ENCODE results near the gene RORC. TPM values are rescaled to one million over a fixed set of nuclear protein-coding genes. Genes with fewer than 3 reads are reported as not detected.
A peak's percentile ranks its signal among the peaks of the same experiment; 100 is the strongest.

Gene RORC
- total and polyA plus RNA-seq, 2 of the 8 experiments (the other 6 are each of a cell fraction or from before 2014, with no cell fraction given), result 0.44 to 0.54 TPM

DNA sequence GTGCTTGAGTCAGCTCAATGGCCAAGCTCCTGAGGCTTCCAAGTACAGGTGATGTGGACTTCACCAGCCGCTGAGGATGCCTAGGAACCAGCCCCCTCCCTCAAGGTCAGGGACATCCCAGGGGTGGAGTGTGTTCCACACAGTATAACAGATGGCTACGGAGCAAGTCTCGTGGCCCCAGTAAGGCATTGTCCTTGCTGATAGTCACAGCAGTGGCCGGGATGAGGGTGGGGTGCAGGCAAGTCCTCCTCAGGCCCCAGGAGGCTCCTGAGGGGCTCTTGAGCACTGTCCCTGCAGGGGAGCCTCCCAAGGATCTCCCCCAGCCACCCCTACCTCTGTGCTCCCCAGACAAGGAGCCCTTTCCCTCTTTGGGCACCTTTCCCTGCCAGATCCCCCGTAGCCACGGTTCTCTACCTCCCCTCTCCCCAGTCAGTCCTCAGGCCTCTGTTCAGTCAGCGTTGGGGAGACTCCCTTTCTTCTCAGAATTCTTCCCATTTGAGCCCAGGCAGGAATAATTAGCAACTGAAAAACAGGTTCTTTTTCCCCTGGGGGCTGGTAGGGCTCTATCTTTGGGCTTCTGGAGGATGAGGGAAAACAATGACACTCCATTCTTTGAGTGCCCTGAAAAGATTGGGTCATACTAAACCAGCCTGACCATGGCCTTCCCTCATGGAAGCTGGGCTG lies 29.0 kb upstream of the RORC start (continued):
- TF ChIP-seq, protein P1, sequence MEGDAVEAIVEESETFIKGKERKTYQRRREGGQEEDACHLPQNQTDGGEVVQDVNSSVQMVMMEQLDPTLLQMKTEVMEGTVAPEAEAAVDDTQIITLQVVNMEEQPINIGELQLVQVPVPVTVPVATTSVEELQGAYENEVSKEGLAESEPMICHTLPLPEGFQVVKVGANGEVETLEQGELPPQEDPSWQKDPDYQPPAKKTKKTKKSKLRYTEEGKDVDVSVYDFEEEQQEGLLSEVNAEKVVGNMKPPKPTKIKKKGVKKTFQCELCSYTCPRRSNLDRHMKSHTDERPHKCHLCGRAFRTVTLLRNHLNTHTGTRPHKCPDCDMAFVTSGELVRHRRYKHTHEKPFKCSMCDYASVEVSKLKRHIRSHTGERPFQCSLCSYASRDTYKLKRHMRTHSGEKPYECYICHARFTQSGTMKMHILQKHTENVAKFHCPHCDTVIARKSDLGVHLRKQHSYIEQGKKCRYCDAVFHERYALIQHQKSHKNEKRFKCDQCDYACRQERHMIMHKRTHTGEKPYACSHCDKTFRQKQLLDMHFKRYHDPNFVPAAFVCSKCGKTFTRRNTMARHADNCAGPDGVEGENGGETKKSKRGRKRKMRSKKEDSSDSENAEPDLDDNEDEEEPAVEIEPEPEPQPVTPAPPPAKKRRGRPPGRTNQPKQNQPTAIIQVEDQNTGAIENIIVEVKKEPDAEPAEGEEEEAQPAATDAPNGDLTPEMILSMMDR (IDR thresholded peaks at IDR 0.05; ENCODE audit: control extremely low read depth in 1 of 3, insufficient read depth in 1 of 3, low read depth in 1 of 3, low read length in 3 of 3), result no peak
- TF ChIP-seq CHD1 (IDR thresholded peaks at IDR 0.05; ENCODE audit: low read depth, low read length), result no peak
- TF ChIP-seq TBP (IDR thresholded peaks at IDR 0.05; ENCODE audit: low read depth, low read length), result peak; percentile 9; the same call in 1 of the 2 replicates
- no peak for TF ChIP-seq CTBP2 (IDR thresholded peaks at IDR 0.05; ENCODE audit: borderline replicate concordance, insufficient read depth, insufficient read length, low read length)
- no peak for TF ChIP-seq SP1 (IDR thresholded peaks at IDR 0.05; ENCODE audit: low read depth, low read length)
- no peak for TF ChIP-seq SP4 (IDR thresholded peaks at IDR 0.05; ENCODE audit: low read length)
- no peak for TF ChIP-seq POU5F1 (IDR thresholded peaks at IDR 0.05; ENCODE audit: low read depth, low read length)
- TF ChIP-seq JUND (IDR thresholded peaks at IDR 0.05; ENCODE audit: low read length), result no peak

Measured in H1 (cell line).